Neural crest cell (in vitro differentiated cells): ENCODE measurements around the gene ANKRD29. TPM values are rescaled to one million over a fixed set of nuclear protein-coding genes. Genes with fewer than 3 reads are reported as not detected.

Source experiments
- DNase-seq: peaks from one replicate; pipeline ENCODE4 v3.0.0; 2021; ENCODE audit warnings: low read depth, mixed read lengths, low spot score
- H3K27ac Mint-ChIP-seq: one replicate; pipeline ENCODE4 v1.8.0; 2021; ENCODE audit warnings: mild to moderate bottlenecking, mixed read lengths; ENCODE audit not compliant: unreplicated experiment
- H3K27me3 Mint-ChIP-seq: 2 replicates; pipeline ENCODE4 v1.8.0; 2021; ENCODE audit warnings: low read depth, mild to moderate bottlenecking, mixed read lengths
- H3K36me3 Mint-ChIP-seq: 2 replicates; pipeline ENCODE4 v1.8.0; 2021; ENCODE audit warnings: low read depth, mild to moderate bottlenecking, mixed read lengths
- H3K4me1 Mint-ChIP-seq: 2 replicates; pipeline ENCODE4 v1.8.0; 2021; ENCODE audit warnings: mixed read lengths
- H3K4me3 Mint-ChIP-seq: one replicate; pipeline ENCODE4 v1.8.0; 2021; ENCODE audit warnings: mild to moderate bottlenecking, mixed read lengths
- H3K9me3 Mint-ChIP-seq: 2 replicates; pipeline ENCODE4 v1.8.0; 2021; ENCODE audit warnings: mixed read lengths
- CTCF ChIP-seq: fragments of 200-600 bp; sonication (generic); conservative IDR thresholded peaks from 2 replicates; pipeline ENCODE4 v1.5.0; 2021; ENCODE audit warnings: antibody characterized with exemption, mild to moderate bottlenecking
- total RNA-seq: library from RNA; stranded (reverse); gene quantifications from 2 replicates; pipeline ENCODE4 v1.2.1, GENCODE V29; 2021

Gene ANKRD29
- total RNA-seq, 1 donor from 2014 or later = 0.61 TPM

GRCh38 chr18:23573020-23573419 is 89.7 kb downstream of the ANKRD29 start:
- Mint-ChIP-seq H3K27ac (no peak overlapping the region), H3K9me3 (no peaks in the 10 kb centered on the region)

DNA sequence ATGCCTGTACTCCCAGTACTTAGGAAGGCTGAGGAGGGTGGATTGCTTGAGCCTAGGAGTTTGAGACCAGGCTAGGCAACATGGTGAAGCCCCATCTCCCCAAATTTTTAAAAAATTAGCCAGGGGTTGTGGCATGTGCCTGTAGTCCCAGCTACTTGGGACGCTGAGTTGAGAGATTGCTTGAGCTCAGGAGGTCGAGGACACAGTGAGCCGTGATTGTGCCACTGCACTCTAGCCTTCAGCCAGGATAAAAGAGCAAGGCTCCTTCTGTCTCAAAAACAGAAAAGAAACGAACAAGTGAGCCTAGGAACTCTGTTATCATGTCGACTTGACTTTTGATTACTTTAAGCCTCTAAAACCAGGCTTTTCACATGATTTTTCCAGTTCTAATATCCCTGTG is 90.1 kb downstream of the ANKRD29 start:
- TF ChIP-seq CTCF = no peak
- no peak for DNase-seq
- H3K36me3 Mint-ChIP-seq = peaks cover 22% of the 10 kb centered on the region
- H3K27ac Mint-ChIP-seq = no peak overlapping the region
- peaks cover 16% of the 10 kb centered on the region for H3K4me1 Mint-ChIP-seq
- no peak overlapping the region for H3K4me3 Mint-ChIP-seq
- no peaks in the 10 kb centered on the region for H3K9me3 Mint-ChIP-seq
- H3K27me3 Mint-ChIP-seq = no peaks in the 10 kb centered on the region

More at GRCh38 chr18:23573020-23573419, 89.7 kb downstream of the ANKRD29 start:
- no peak for TF ChIP-seq CTCF
- Mint-ChIP-seq H3K36me3 (peaks cover 21% of the 10 kb centered on the region), H3K4me1 (peaks cover 16% of the 10 kb centered on the region), H3K27me3 (no peaks in the 10 kb centered on the region), H3K4me3 (no peak overlapping the region)
- no peak for DNase-seq

DNA sequence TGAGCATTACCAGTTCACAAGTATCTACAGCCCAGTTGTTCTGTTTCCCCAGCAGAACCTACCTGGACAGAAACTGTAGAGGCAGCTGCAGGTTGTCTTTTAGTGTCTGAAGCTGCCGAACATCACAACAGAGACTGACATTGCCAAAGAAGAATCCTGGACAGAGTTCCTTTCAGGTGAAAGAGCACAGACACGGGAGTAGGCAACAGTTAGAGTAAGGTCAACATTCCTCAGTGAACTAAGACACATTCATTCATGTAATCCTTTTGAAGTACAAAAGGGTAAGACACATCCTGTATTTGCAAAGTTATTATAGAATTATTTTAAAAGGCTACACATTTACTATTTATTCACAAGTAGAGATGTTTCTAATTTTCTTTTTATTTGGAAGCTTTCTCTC is 90.7 kb downstream of the ANKRD29 start:
- H3K27me3 Mint-ChIP-seq = no peaks in the 10 kb centered on the region
- no peaks in the 10 kb centered on the region for H3K9me3 Mint-ChIP-seq
- no peak for DNase-seq
- no peak overlapping the region for H3K4me3 Mint-ChIP-seq
- no peak for TF ChIP-seq CTCF
- no peak overlapping the region for H3K27ac Mint-ChIP-seq
- H3K36me3 Mint-ChIP-seq = peaks cover 22% of the 10 kb centered on the region
- peaks cover 16% of the 10 kb centered on the region for H3K4me1 Mint-ChIP-seq

- TF ChIP-seq CTCF = no peak
- Mint-ChIP-seq H3K27me3 (no peaks in the 10 kb centered on the region), H3K4me1 (peaks cover 12% of the 10 kb centered on the region), H3K36me3 (peaks cover 20% of the 10 kb centered on the region), H3K4me3 (no peak overlapping the region), H3K27ac (no peak overlapping the region), H3K9me3 (no peaks in the 10 kb centered on the region)
- no peak for DNase-seq
Measured at GRCh38 chr18:23570912-23571504, 91.7 kb downstream of the ANKRD29 start.

- DNase-seq = no peak
- no peaks in the 10 kb centered on the region for H3K9me3 Mint-ChIP-seq
- no peak overlapping the region for H3K27ac Mint-ChIP-seq
- H3K27me3 Mint-ChIP-seq = no peaks in the 10 kb centered on the region
- TF ChIP-seq CTCF = no peak
- H3K4me3 Mint-ChIP-seq = no peak overlapping the region
- peaks cover 24% of the 10 kb centered on the region for H3K36me3 Mint-ChIP-seq
- peaks cover 5% of the 10 kb centered on the region for H3K4me1 Mint-ChIP-seq
Measured at GRCh38 chr18:23569299-23570063, 93.2 kb downstream of the ANKRD29 start.
